HepG2 (cell line): Measurements from ENCODE around the gene CYP27B1. TPM values are rescaled to one million over a fixed set of nuclear protein-coding genes. Genes with fewer than 3 reads are reported as not detected.

Source experiments
- BRCA1 ChIP-seq: sonication (generic); formaldehyde crosslinking; IDR thresholded peaks from 2 replicates; pipeline ENCODE4 v1.4.0; 2020; ENCODE audit warnings: missing genetic modification reagents
- ELK4 ChIP-seq: sonication (generic); formaldehyde crosslinking; IDR thresholded peaks from 2 replicates; pipeline ENCODE4 v1.9.0; 2021; ENCODE audit warnings: missing genetic modification reagents, borderline replicate concordance
- KDM4B ChIP-seq: sonication (generic); formaldehyde crosslinking; IDR thresholded peaks from 2 replicates; pipeline ENCODE4 v1.4.0; 2020; ENCODE audit warnings: missing genetic modification reagents
- KIAA2018 ChIP-seq: sonication (generic); formaldehyde crosslinking; IDR thresholded peaks from 2 replicates; pipeline ENCODE4 v1.5.0; 2020; ENCODE audit warnings: mild to moderate bottlenecking, missing genetic modification reagents, borderline replicate concordance
- RBM22 ChIP-seq: fragments of 200-400 bp; formaldehyde crosslinking; optimal IDR thresholded peaks from 2 replicates; pipeline ENCODE3; 2017; ENCODE audit warnings: mild to moderate bottlenecking, low read length, moderate library complexity
- polyA plus RNA-seq, 8 experiments: library from polyadenylated mRNA; depleted of rRNA in 3 of 8; stranded (reverse) in 7 of 8; unstranded in 1 of 8; fragments of >200 nt; fragmentation: Illumina TruSeq in 4 of 8; extraction: Trizol in 4 of 8; gene quantifications; 2 replicates each; pipeline versions ENCODE4 v1.2.1 to v1.2.3, GENCODE V29; 2011 to 2016; ENCODE audit warnings: low read depth in 4 of 8, missing spikeins in 1 of 8, mixed read lengths in 1 of 8; ENCODE audit not compliant: insufficient read depth in 1 of 8
- total RNA-seq, 5 experiments: library from RNA; depleted of rRNA; stranded (reverse); fragments of >200 nt; fragmentation: Illumina TruSeq; extraction: Trizol; gene quantifications; 2 replicates each; pipeline ENCODE4 v1.2.3, GENCODE V29; 2016; ENCODE audit warnings: low read depth in 1 of 5

Gene CYP27B1
- total and polyA plus RNA-seq, 2 of the 13 experiments (the other 11 are each of a cell fraction or from before 2014, with no cell fraction given) = 2.3 to 3.0 TPM

- TF ChIP-seq RBM22 (peak; percentile 83), KIAA2018 (CRISPR knock-in tag) (no peak), KDM4B (CRISPR knock-in tag) (no peak), ELK4 (no peak), BRCA1 (CRISPR knock-in tag) (no peak)
Measured at GRCh38 chr12:57745485-57745881, 21.4 kb downstream of the CYP27B1 start (continued).
